Activated gamma-delta T cell treated with Interleukin-2 at 50 U/mL for 16 hours (primary cell): Measurements from ENCODE around the gene NUTM2B.
"Not testable (repeated sequence)": the region's sequence is repeated elsewhere in the genome, so short reads cannot be mapped to it uniquely, and the experiment has no call there.

ENCODE experiments used
- DNase-seq: peaks from one replicate; pipeline ENCODE4 v3.0.0-alpha.2; 2020

The NUTM2B gene

GRCh38 chr10:79744844-79745243, 41.8 kb downstream of the NUTM2B start:
- not testable (repeated sequence) for DNase-seq

- DNase-seq = not testable (repeated sequence)
Measured at GRCh38 chr10:79748510-79748909, 45.5 kb downstream of the NUTM2B start.

GRCh38 chr10:79753601-79754000, 50.6 kb downstream of the NUTM2B start:
- not testable (repeated sequence) for DNase-seq

- DNase-seq = not testable (repeated sequence)
Measured at GRCh38 chr10:79758297-79758993, 55.4 kb downstream of the NUTM2B start.
